ENCODE data around the gene TBC1D24. TPM values are rescaled to one million over a fixed set of nuclear protein-coding genes. Genes with fewer than 3 reads are reported as not detected.

The TBC1D24 gene
- total and polyA plus RNA-seq, 2 donors (not counting 1 experiment from before 2014, with no cell fraction given), result 7.1 to 9.4 TPM

DNA sequence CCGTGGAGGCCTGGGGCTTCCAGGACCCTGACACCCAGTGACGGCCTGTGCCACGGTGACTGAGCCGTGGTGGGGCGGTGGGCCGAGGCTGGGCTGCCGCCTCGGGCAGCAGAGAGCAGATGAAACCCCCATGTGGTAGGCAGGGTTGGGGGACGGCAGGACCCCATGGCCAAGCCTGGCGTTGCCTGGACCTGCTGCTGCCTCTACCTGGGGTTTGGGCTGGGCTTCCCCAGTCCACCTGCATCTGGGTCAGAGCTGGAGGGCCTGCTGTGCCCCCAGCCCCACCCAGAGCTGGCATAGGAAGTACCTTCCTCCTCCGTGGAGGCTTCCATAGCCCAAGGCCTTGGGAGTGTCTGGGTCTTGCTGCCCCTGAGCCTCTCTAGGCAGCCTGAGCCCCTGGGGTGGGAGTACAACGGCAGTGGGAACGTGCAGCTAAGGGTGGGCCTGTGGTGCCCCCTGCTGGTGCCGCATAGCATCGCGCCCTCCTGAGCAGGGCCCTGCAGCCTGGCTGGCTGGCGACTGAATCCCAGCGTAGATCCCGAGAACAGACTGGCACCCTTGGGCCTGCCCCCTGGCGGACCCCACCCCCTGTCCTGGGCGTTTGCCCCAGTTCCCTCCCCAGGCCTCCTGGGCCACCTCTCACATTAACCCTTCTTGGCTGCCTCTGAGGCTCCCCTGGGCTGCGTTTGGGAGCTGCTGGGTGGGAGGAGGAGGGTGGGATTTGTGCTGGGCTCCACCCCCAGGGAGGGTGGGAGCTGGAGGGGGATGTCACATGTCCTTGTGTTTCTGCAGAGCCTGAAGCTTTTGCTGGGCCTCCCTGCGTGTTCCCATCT, 26.2 kb downstream of the TBC1D24 start:
- H3K27ac ChIP-seq (ENCODE audit: low read length in 2 of 2), result no peak overlapping the region
- TF ChIP-seq EZH2 (IDR thresholded peaks at IDR 0.05; ENCODE audit: borderline replicate concordance, insufficient read depth, low read depth, low read length, poor library complexity, severe bottlenecking) (no peak), CTCF (IDR thresholded peaks at IDR 0.05) (peak; percentile 99)
- no peaks in the 10 kb centered on the region for H4K20me1 ChIP-seq (ENCODE audit: control insufficient read depth, insufficient read depth, low read length, poor library complexity, severe bottlenecking)
- H3K27me3 ChIP-seq (replicated peaks in 1 of 4; ENCODE audit: control extremely low read depth in 1 of 4, control insufficient read depth in 3 of 4, insufficient read depth in 4 of 4, low read length in 3 of 4), result no peaks in the 10 kb centered on the region
- intact Hi-C loops (cut with micrococcal nuclease), result loop anchor here (10.0 kb wide), 1 partner anchor 476 kb away; the partner anchor contains the start of gene NHERF2
- ATAC-seq (ENCODE audit: low read depth) (peak; percentile 97), DNase-seq (peak; percentile 86)
- no peaks in the 10 kb centered on the region for H3K9me3 ChIP-seq (ENCODE audit: control extremely low read depth in 1 of 3, control insufficient read depth in 2 of 3, insufficient read depth in 1 of 3, low read length in 2 of 3)
- Mint-ChIP-seq H3K9me3 (ENCODE audit: insufficient read depth) (no peaks in the 10 kb centered on the region), H3K4me3 (no peak overlapping the region), H3K4me1 (peaks cover 11% of the 10 kb centered on the region), H3K27ac (no peak overlapping the region), H3K27me3 (no peaks in the 10 kb centered on the region)
- WGBS (ENCODE audit: insufficient coverage), result 51% methylated on average over 21 of the region's 23 CpGs
- H3K36me3 ChIP-seq (replicated peaks in 1 of 2; ENCODE audit: control extremely low read depth in 1 of 2, control insufficient read depth in 1 of 2, extremely low read depth in 1 of 2, insufficient read depth in 2 of 2, low read length in 1 of 2), result peaks cover 0 to 4% of the 10 kb centered on the region in 2 experiments
- peaks cover 22% of the 10 kb centered on the region for H3K79me2 ChIP-seq (ENCODE audit: control insufficient read depth, insufficient read depth, low read length)
- no peak overlapping the region for H3K9ac ChIP-seq (ENCODE audit: low read length)
- H3K4me1 ChIP-seq (ENCODE audit: control insufficient read depth in 2 of 2, insufficient read depth in 2 of 2, low read length in 2 of 2), result peaks cover 0 to 8% of the 10 kb centered on the region in 2 donors
- H2AFZ ChIP-seq (ENCODE audit: insufficient read depth, low read depth, low read length, poor library complexity, severe bottlenecking), result no peak overlapping the region
- peak overlapping the region; percentile 26 for H3K4me2 ChIP-seq (replicated peaks; ENCODE audit: low read depth, low read length, poor library complexity, severe bottlenecking)
- no peak overlapping the region for H3K4me3 ChIP-seq (ENCODE audit: control extremely low read depth in 1 of 5, extremely low read depth in 1 of 5, insufficient read depth in 1 of 5, low read depth in 2 of 5, low read length in 4 of 5)
- ChIA-PET CTCF (interaction anchor here (0.6 to 3.0 kb wide), 25 partner anchors 9 to 501 kb away, joined by 3 to 41 read pairs (median 5); partner anchors contain the start of genes ABCA3, AMDHD2, ATP6V0C and CEMP1), POLR2A (interaction anchor here (1.3 kb wide), 1 partner anchor 307 kb away, joined by 3 read pairs; no protein-coding TSS in a partner anchor)

Measured in B cell (primary cell).